B cell (primary cell): Measurements from ENCODE around the gene CACNA1A.

Experiments used
- EZH2 ChIP-seq: IDR thresholded peaks from 2 replicates; pipeline ENCODE4 v1.6.1; 2012; ENCODE audit warnings: borderline replicate concordance, low read depth, mild to moderate bottlenecking, moderate library complexity, low read length; ENCODE audit not compliant: insufficient read depth, poor library complexity, severe bottlenecking
- TF ChIP-seq, protein P1 (sequence below): fragments of 200-600 bp; IDR thresholded peaks from one replicate; pipeline ENCODE4 v1.8.0; 2022; ENCODE audit warnings: antibody characterized with exemption, mild to moderate bottlenecking

- TF ChIP-seq, protein P1, sequence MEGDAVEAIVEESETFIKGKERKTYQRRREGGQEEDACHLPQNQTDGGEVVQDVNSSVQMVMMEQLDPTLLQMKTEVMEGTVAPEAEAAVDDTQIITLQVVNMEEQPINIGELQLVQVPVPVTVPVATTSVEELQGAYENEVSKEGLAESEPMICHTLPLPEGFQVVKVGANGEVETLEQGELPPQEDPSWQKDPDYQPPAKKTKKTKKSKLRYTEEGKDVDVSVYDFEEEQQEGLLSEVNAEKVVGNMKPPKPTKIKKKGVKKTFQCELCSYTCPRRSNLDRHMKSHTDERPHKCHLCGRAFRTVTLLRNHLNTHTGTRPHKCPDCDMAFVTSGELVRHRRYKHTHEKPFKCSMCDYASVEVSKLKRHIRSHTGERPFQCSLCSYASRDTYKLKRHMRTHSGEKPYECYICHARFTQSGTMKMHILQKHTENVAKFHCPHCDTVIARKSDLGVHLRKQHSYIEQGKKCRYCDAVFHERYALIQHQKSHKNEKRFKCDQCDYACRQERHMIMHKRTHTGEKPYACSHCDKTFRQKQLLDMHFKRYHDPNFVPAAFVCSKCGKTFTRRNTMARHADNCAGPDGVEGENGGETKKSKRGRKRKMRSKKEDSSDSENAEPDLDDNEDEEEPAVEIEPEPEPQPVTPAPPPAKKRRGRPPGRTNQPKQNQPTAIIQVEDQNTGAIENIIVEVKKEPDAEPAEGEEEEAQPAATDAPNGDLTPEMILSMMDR, result no peak
- TF ChIP-seq EZH2, result no peak
These were observed 33.1 kb upstream of the CACNA1A start for GRCh38 chr19:13539332-13539731.
